HG02623 (cell line): ENCODE data around the gene DLG1.

Experiments
- ATAC-seq: cut with Tn5 transposase; IDR thresholded peaks from one replicate; pipeline ENCODE4 v1.9.1; 2021; ENCODE audit warnings: moderate library complexity; ENCODE audit not compliant: unreplicated experiment

The DLG1 gene

DNA sequence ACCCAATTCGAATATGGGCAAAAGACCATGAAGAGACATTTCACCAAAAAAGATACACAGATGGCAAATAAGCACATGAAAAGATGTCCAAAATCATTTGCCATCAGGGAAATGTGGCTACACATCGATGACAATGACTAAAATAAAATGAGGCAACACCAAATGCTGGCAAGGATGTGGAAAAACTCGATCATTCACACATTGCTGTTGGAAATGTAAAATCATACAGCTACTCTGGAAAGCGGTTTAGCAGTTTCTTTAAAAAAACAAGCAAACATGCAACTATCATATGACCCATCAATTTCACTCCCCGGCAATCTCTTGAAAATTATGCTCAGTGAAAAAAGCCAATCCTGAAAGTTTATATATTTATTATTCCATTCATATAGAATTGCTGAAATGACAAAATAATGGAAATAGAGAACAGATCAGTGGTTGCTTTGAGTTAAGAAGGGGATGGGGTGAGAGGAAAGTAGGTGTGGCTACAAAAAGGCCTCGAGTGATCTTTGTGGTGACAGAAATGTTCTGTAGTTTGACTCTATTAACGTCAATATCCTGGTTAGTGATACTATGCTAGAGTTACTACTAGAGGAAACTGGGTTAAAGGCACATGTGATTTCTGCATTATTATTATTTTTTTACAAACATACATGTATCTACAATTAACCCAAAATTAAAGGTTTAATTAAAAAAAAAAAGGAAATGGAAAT lies 45.0 kb downstream of the DLG1 start:
- no peak for ATAC-seq

GRCh38 chr3:197249542-197249941 lies 48.9 kb downstream of the DLG1 start:
- no peak for ATAC-seq

DNA sequence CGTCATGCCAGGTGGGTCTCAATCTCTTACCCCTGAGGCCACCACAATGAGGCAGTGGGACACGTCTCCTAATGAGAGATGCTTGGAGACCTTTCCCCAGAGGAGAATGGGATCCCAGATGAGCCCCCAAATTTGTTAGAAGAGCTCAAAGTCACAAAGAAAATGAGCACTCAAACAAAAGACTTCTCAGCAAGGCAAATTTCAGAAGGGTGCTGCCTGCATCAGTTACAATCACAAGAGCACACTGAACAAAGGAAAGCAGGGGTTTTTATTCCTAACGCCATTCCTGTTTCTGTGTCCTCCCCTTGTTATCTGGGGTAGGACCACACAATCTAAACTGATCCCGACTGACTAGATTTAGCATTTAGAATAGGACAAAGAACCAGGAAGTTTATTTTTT lies 50.1 kb downstream of the DLG1 start:
- ATAC-seq = no peak

GRCh38 chr3:197244751-197245150 lies 53.7 kb downstream of the DLG1 start:
- no peak for ATAC-seq

DNA sequence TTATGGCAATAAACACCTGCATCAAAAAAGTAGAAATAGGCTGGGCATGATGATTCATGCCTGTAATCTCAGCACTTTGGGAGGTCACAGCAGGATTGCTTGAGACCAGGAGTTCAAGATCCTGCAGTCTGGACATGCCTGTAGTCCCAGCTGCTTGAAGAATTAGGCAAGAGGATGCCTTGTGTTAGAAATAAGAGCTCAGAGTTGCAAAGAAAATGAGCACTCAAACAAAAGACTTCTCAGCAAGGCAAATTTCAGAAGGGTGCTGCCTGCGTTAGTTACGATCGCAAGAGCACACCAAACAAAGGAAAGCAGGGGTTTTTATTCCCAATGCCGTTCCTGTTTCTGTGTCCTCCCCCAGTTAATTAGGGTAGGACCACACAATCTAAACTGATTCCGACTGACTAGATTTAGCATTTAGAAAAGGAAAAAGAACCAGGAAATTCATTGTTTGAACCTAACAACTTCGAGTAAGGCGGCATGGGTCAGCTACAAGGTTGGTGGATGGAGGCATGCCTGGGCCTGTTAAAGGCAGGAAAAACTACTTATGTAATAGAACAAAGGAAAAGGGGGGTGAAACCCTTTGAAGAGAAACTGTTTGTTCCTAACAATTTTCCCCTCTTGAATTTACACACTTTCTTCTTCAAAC lies 55.5 kb downstream of the DLG1 start:
- ATAC-seq = no peak

DNA sequence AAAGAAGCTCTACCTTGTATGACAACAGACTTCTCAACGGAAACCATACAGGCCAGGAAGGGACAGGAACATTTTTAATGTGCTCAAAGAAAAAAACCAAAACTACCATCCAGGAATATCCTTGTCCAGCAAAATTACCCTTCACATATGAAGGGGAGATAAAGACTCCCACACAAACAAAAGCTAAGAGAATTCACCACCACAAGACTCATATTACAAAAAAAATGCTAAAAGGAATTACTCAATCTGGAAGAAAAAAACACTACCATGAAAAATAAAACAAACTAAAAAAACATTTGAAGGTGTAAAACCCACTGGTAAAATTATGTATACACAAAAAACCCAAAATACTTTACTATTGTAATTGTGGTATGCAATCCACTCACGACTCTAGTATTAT lies 57.2 kb downstream of the DLG1 start:
- no peak for ATAC-seq

DNA sequence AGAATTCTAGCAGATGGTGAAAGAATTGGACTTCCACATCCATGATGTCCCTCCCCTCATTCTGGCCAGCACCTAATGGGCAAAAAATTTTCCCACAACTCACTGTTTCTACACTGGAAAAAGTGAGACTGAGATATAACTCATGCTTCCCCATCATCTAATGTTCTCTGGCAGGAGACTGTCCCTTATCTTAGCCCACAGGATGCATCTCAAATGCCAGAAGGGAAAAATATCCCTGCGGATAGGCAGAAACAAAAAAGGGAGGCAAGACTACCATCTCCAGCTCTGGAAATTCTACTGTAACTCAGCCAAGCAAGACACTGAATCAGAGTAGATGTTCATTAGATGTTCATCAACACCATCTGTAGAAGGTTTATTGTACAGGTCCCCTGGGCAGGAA lies 58.6 kb downstream of the DLG1 start:
- no peak for ATAC-seq

DNA sequence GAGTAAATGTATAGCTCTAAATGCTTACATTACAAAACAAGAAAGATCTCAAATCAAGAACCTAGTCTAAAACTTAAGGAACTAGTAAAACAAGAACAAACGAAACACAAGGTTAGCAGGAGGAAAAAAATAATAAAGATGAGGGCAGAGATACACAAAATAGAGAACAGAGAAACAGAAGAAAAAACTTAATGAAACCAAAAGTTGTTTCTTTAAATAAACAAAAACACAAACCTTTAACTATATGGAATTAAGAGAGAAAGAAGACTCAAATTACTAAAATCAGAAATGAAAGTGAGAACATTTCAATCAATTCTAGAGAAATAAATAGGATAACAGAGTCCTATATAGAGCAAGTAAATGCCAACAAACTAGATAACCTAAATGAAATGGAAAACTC lies 59.6 kb downstream of the DLG1 start:
- ATAC-seq = no peak

- no peak for ATAC-seq
Measured at GRCh38 chr3:197237897-197238296, 60.5 kb downstream of the DLG1 start.

DNA sequence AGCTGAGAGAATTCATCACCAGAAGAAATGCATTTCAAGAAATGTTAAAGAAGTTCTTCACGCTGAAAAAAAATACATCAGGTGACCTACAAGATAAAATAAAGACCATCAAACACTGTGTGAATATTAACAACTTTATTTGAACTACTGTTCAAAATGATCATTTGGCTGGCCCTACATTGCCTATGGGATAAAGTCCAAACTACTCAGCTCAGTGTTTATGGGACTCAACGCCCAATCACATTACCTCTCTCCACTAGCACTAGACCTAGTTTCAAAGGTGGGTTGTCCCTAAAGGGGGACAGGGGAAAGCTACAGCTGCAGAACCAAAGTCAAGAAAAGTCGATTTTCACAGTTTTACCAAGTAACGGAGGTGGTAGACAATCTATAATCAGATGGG lies 62.0 kb downstream of the DLG1 start:
- ATAC-seq = no peak

DNA sequence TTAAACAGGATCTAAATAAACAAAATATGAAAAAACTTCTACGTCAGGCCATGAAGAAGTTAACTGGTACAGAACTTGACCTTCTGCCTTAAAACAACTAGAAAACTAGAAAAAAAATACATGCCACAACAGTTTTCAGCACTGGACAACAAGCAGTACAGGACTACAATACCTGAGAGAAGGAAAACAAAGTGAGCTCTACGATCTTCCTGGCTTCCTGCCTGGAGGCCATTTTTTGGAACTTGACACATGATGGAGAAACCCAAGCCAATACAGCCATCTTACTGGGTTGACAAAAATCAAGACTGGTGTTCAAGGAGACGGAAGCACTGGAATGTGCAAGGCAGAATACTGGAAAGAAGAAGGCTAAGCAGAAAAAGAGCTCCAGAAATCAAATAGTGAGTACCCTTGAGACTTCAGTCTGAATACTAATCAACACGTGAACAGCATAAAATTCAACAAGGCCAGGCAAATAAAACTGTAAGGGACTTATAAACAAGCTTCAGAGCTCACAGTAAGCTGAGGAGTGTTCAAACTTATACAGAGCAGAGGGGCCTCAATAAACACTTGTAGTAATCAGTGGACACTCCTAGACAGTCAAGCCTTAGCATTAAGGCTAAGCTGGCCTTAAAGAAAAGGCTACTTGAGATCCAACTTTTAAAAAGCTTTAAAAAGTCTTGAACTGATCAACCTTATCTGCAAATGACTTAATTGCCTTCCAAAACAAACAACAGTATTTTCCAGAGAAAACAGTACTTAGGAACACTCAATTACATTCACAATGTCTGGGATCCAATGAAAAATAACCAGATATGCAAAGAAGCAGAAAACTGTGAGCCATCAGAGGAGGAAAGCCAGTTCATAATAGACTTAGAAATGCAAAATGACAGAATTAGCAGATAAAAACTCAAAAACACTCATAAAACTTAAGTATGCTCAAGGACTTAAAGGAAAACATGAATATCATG lies 63.2 kb downstream of the DLG1 start:
- no peak for ATAC-seq

DNA sequence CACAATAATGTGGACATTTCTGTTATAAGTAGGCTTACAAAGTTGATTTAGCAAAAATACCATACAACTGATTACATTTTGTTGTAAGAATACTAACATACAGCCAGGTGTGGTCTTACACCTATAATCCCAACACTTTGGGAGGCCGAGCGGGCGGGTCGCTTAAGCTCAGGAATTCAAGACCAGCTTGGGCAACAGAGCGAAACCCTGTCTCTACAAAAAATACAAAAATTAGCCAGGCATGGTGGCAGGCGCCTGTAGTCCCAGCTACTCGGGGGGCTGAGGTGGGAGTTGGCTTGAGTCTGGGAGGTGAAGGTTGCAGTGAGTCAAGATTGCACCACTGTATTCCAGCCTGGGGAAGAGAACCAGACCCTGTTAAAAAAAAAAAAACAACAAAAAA lies 67.1 kb downstream of the DLG1 start:
- ATAC-seq = no peak

DNA sequence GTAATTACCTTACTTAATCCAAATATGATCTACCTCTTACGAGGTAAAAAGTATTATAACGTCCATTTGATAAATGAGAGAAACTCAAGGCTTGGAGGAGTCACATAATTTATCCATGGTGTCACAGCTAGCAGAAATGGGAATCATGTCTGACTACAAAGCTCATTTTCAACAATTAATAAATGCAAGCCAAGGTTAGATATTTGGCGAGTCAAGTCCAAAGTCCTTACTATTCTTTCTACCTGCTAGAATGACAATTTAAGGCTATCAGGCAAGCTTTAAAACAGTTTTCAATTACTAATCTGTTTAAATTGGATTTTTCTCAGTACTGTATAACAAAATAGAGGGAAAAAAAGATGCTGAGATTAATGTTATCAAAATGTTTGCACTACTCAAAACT lies 68.6 kb downstream of the DLG1 start:
- no peak for ATAC-seq

- no peak for ATAC-seq
Measured at GRCh38 chr3:197229178-197229577, 69.2 kb downstream of the DLG1 start.

GRCh38 chr3:197227780-197228574 lies 70.4 kb downstream of the DLG1 start:
- ATAC-seq = no peak

GRCh38 chr3:197226179-197226578 lies 72.2 kb downstream of the DLG1 start:
- no peak for ATAC-seq

DNA sequence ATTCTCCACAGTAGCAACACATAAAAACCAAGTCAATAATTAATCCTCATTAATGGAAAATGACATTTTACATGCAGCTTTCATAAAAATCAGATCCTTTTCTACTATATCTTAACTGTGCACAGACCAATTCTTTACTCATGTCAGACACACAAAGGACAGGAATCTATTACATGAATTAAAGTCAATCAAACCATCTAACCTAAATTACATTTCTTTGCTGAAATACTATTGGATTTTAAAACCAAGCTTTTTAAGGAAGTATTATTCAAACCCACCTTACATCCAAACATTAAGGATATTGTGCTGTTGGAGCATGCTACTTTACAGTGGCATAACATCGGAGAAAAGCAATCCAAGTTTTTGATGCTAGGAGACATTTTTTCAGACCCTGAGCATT lies 72.8 kb downstream of the DLG1 start:
- no peak for ATAC-seq

- no peak for ATAC-seq
Measured at GRCh38 chr3:197224034-197224444, 74.4 kb downstream of the DLG1 start.

DNA sequence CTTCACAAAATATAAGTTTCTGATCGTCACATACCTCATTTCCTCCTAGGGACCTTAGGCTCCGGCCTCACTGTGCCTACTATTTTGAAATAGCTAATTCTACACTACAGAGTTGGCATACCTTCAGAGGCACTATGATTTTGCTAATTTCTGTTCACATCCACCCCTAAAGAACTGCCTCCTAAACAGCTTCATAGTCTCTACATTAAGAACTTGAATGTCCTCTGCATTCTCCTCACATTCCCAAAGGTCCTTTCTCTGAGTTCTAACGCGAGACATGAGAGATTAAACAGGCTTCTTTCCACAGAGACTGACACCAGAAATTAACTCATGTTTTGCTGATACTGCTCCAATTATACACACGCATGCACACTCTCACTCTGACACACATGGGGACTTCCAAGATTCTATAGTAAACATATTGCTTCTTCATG lies 75.5 kb downstream of the DLG1 start:
- no peak for ATAC-seq

GRCh38 chr3:197219619-197220018 lies 78.8 kb downstream of the DLG1 start:
- ATAC-seq = no peak

GRCh38 chr3:197218210-197218609 lies 80.2 kb downstream of the DLG1 start:
- ATAC-seq = no peak
